GM10266 (cell line): ENCODE results near the gene JAG2.

ENCODE experiments used
- DNase-seq: peaks from one replicate; pipeline ENCODE4 v3.0.0; 2012; ENCODE audit errors: extremely low spot score
- TF ChIP-seq, protein P1 (sequence below): IDR thresholded peaks from 2 replicates; pipeline ENCODE4 v1.5.1; 2012; ENCODE audit warnings: mild to moderate bottlenecking, low read depth; ENCODE audit not compliant: control insufficient read depth, insufficient read depth; ENCODE audit errors: missing control alignments

JAG2 gene

DNA sequence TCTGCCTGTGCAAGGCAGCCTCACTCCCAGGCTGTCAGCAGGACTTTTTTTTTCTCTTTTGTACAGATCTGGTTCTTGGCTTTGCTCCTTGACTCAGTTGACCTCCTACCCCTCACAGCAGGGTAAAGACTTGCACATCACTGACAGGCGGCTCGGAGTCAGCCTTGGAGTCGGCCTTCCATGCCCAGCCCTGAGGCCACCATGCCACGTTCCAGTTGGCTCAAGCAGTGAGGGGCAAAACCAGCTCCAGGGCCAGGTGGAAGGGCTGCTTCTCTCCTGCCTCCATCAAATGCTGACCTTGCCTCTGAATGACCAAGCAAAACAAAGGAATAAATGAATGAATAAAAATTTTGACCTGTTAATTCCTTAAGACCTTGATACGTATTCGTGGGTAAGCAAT is 27.6 kb downstream of the JAG2 start:
- TF ChIP-seq, protein P1, sequence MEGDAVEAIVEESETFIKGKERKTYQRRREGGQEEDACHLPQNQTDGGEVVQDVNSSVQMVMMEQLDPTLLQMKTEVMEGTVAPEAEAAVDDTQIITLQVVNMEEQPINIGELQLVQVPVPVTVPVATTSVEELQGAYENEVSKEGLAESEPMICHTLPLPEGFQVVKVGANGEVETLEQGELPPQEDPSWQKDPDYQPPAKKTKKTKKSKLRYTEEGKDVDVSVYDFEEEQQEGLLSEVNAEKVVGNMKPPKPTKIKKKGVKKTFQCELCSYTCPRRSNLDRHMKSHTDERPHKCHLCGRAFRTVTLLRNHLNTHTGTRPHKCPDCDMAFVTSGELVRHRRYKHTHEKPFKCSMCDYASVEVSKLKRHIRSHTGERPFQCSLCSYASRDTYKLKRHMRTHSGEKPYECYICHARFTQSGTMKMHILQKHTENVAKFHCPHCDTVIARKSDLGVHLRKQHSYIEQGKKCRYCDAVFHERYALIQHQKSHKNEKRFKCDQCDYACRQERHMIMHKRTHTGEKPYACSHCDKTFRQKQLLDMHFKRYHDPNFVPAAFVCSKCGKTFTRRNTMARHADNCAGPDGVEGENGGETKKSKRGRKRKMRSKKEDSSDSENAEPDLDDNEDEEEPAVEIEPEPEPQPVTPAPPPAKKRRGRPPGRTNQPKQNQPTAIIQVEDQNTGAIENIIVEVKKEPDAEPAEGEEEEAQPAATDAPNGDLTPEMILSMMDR: no peak

GRCh38 chr14:105140581-105140980 is 28.0 kb downstream of the JAG2 start:
- TF ChIP-seq, protein P1: no peak

More for the DNA sequence above, 27.6 kb downstream of the JAG2 start:
- DNase-seq: no peak

DNA sequence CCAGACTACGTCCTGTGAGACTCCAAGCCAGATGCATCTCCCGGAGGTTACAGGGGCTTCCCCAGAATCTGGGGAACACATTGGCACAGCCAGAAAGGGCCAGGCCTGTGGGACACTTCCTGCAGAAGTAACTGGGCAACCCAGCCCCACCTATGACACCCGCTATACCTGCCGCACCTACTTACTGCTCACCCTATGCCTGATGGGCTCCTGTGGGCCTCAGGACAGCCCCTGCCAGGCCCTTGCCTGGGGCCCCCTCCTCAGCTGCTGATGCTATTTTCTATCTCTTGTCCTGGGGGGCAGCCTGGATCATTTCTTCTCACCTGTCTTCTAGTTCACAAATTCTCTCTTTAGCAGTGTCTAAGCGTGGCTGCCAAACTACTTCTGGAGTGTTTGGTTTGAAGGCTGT is 28.7 kb downstream of the JAG2 start:
- TF ChIP-seq, protein P1: no peak
- no peak for DNase-seq

More at GRCh38 chr14:105140581-105140980, 28.0 kb downstream of the JAG2 start:
- DNase-seq: no peak

DNA sequence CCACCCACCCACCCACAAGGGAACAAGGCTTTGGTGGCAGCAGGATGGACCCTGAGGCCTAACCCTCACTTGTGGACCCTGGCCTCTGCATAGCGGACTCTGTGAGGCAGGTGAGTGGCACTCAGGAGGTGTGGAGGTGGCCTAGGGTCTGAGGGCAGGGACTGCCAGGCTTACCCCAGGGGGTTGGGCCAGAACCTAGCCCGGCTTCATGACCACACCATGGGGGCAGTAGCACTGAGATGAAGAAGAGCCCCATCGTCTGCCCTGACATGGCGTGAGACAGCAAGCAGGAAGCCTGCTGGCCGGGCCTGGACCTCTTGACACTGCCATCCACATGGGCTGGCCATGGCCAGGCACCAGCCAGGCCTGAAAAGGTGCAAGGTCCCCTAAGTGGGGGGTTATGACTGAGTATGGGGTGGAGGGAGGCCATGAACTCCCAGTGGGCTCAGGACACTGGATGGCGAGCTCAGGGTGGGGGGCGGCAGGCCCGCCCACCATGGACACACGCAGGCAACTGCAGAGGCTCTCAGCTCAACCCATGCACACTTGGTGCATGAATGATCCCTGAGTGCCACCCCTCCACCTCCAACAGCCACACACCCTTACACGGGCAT is 29.3 kb downstream of the JAG2 start:
- DNase-seq: no peak
- TF ChIP-seq, protein P1: no peak

GRCh38 chr14:105138551-105139111 is 29.9 kb downstream of the JAG2 start:
- DNase-seq: no peak

DNA sequence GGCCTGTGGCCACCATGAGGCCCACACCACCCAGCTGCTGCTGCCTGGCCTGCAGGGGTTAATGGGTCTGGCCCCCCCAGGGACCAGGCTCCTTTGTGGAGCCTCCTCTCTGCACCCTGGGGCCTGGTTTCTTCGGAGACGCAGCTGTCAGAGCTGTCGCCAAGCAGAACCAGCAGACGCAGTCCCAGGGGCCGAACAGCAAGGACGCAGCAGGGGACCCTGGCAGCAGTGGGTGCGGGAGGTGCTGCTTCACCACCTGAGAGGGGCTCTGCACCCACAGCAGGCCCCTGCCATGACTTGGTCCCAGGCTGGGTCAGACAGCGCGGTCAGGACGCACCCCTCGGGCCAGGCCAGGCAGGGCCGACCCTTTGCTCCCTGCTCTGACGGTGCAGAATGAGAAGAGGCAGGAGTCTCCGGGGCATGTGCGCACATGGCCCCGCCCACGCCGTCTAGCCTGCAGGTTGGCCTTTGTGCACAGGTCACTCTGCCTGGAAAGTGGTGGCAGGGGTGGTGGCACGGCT is 30.5 kb downstream of the JAG2 start:
- TF ChIP-seq, protein P1: no peak
- no peak for DNase-seq

More at GRCh38 chr14:105138551-105139111, 29.9 kb downstream of the JAG2 start:
- TF ChIP-seq, protein P1: no peak

DNA sequence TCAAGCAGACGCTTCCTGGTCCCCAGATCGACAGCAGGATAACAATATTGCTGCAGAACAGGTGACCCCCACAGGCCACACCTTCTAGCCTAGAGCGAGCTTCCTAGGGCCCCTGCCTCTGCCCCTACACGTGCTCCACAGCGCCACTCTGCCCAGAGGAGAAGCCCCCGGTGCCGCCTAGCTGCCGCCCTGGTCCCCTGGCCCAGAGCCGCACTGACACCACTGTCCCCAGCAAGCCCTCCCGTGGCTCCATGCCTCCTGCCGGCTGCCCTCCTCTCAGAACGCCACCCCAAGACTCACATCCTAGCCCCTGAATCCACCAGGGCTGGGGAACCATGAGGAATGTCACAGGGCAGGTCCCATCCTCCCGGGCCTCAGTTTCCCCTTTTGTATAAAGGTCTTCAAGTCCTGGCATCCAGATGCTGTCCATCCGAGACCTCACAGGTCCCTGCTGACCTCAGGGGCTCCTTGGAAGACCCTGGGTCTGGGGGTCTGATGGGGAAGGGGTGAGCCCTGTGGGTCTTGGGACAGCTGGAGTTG is 31.0 kb downstream of the JAG2 start:
- no peak for DNase-seq
- TF ChIP-seq, protein P1: no peak
